SK-N-SH (cell line): ENCODE measurements around the gene CDC25B. TPM values are rescaled to one million over a fixed set of nuclear protein-coding genes. Genes with fewer than 3 reads are reported as not detected.
A peak's percentile ranks its signal among the peaks of the same experiment; 100 is the strongest.

Experiments used
- CTCF ChIA-PET: fragments of 300-600, 350-600 bp; formaldehyde crosslinking; extraction: SDS; loops from one replicate; lab custom pipeline; 2021; lab: Yijun Ruan, JAX
- POLR2A ChIA-PET: fragments of 350-600 bp; sonication (Branson Sonifier 250); formaldehyde crosslinking; extraction: SDS; loops from one replicate; lab custom pipeline; 2020; ENCODE audit warnings: antibody characterized with exemption, inconsistent platforms; lab: Yijun Ruan, JAX
- DNase-seq: peaks from one replicate; pipeline ENCODE4 v3.0.0; 2012
- H2AFZ ChIP-seq: fragments of 200-600 bp; sonication (generic); 2 replicates; pipeline ENCODE4 v1.8.1; 2016; ENCODE audit warnings: antibody characterized with exemption, mild to moderate bottlenecking, low read depth
- H3F3A ChIP-seq: fragments of 200-600 bp; sonication (generic); replicated peaks from 2 replicates; pipeline ENCODE3; 2016; ENCODE audit warnings: antibody characterized with exemption, mild to moderate bottlenecking; ENCODE audit not compliant: insufficient read depth
- H3K27ac ChIP-seq, 2 experiments: fragments of 200-500 bp in 1 of 2; fragments of 200-600 bp in 1 of 2; sonication (Bioruptor generic) in 1 of 2; sonication (generic), shearing (Covaris generic) in 1 of 2; 2 replicates each; pipeline versions ENCODE4 v1.5.1 to v1.6.1; 2014 to 2016; ENCODE audit warnings: low read depth in 2 of 2, inconsistent platforms in 1 of 2, low read length in 1 of 2, mild to moderate bottlenecking in 1 of 2, mixed read lengths in 1 of 2
- H3K27me3 ChIP-seq: fragments of 200-600 bp; sonication (generic), shearing (Covaris generic); 2 replicates; pipeline ENCODE4 v1.6.1; 2016; ENCODE audit warnings: mixed run types; ENCODE audit not compliant: insufficient read depth
- H3K36me3 ChIP-seq, 2 experiments: fragments of 200-500 bp in 1 of 2; fragments of 200-600 bp in 1 of 2; sonication (Bioruptor generic) in 1 of 2; sonication (generic) in 1 of 2; replicated peaks in 1 of 2; 2 replicates each; pipeline versions ENCODE3 to v1.5.1; 2014 to 2016; ENCODE audit warnings: low read length in 1 of 2, mild to moderate bottlenecking in 1 of 2; ENCODE audit not compliant: insufficient read depth in 2 of 2, control insufficient read depth in 1 of 2
- H3K4me1 ChIP-seq, 2 experiments: fragments of 200-500 bp in 1 of 2; fragments of 200-600 bp in 1 of 2; sonication (Bioruptor generic) in 1 of 2; sonication (generic), shearing (Covaris generic) in 1 of 2; 2 replicates each; pipeline versions ENCODE4 v1.5.1 to v1.6.1; 2014 to 2016; ENCODE audit warnings: low read depth in 1 of 2, low read length in 1 of 2, mixed run types in 1 of 2; ENCODE audit not compliant: insufficient read depth in 2 of 2, control insufficient read depth in 1 of 2
- H3K4me2 ChIP-seq: fragments of 200-600 bp; sonication (generic), shearing (Covaris generic); 2 replicates; pipeline ENCODE4 v1.6.1; 2017; ENCODE audit warnings: mixed run types
- H3K4me3 ChIP-seq, 2 experiments: fragments of 200-500 bp in 1 of 2; fragments of 200-600 bp in 1 of 2; sonication (Bioruptor generic) in 1 of 2; sonication (generic), shearing (Covaris generic) in 1 of 2; 2 replicates each; pipeline versions ENCODE4 v1.5.1 to v1.8.1; 2014 to 2016; ENCODE audit warnings: low read depth in 2 of 2, inconsistent platforms in 1 of 2, low read length in 1 of 2, mild to moderate bottlenecking in 1 of 2, mixed read lengths in 1 of 2, moderate library complexity in 1 of 2
- H3K79me2 ChIP-seq: fragments of 200-600 bp; sonication (generic); 2 replicates; pipeline ENCODE4 v1.8.1; 2017; ENCODE audit warnings: mild to moderate bottlenecking; ENCODE audit not compliant: insufficient read depth
- H3K9ac ChIP-seq: fragments of 200-600 bp; sonication (generic); 2 replicates; pipeline ENCODE4 v1.6.1; 2017; ENCODE audit warnings: mixed run types
- H3K9me2 ChIP-seq: fragments of 200-600 bp; sonication (generic); 2 replicates; pipeline ENCODE4 v1.6.1; 2017; ENCODE audit warnings: mixed run types
- H3K9me3 ChIP-seq: fragments of 200-600 bp; sonication (generic); 2 replicates; pipeline ENCODE4 v1.6.1; 2017; ENCODE audit warnings: mixed run types, mild to moderate bottlenecking, moderate library complexity
- H4K20me1 ChIP-seq: fragments of 200-600 bp; sonication (generic); 2 replicates; pipeline ENCODE4 v1.6.1; 2017; ENCODE audit warnings: mild to moderate bottlenecking, mixed run types; ENCODE audit not compliant: insufficient read depth
- CHD2 ChIP-seq: fragments of 150-350 bp; IDR thresholded peaks from 2 replicates; pipeline ENCODE4 v1.6.1; 2018; ENCODE audit warnings: low read length; ENCODE audit not compliant: partially characterized antibody
- FOSL2 ChIP-seq: IDR thresholded peaks from 2 replicates; pipeline ENCODE4 v1.4.0; 2012; ENCODE audit warnings: low read depth, mild to moderate bottlenecking, moderate library complexity, borderline replicate concordance
- JUND ChIP-seq: IDR thresholded peaks from 2 replicates; pipeline ENCODE4 v1.4.0; 2012
- MAX ChIP-seq: IDR thresholded peaks from 2 replicates; pipeline ENCODE4 v1.4.0; 2012; ENCODE audit warnings: low read depth
- MXI1 ChIP-seq: IDR thresholded peaks from 2 replicates; pipeline ENCODE4 v1.6.1; 2012; ENCODE audit warnings: mild to moderate bottlenecking, low read depth, low read length, improper control_type of control experiment
- POLR2AphosphoS5 ChIP-seq: IDR thresholded peaks from 2 replicates; pipeline ENCODE4 v1.6.1; 2012; ENCODE audit warnings: low read depth, low read length
- RAD21 ChIP-seq: IDR thresholded peaks from 2 replicates; pipeline ENCODE4 v1.6.1; 2012; ENCODE audit warnings: mild to moderate bottlenecking, low read length
- RXRA ChIP-seq: IDR thresholded peaks from 2 replicates; pipeline ENCODE4 v1.4.0; 2012; ENCODE audit warnings: low read depth, mild to moderate bottlenecking, borderline replicate concordance
- SMC3 ChIP-seq: IDR thresholded peaks from 2 replicates; pipeline ENCODE4 v1.6.1; 2012; ENCODE audit warnings: low read depth, low read length, improper control_type of control experiment
- TCF12 ChIP-seq: IDR thresholded peaks from 2 replicates; pipeline ENCODE4 v1.4.0; 2012
- TEAD4 ChIP-seq: IDR thresholded peaks from 2 replicates; pipeline ENCODE4 v1.4.0; 2012; ENCODE audit warnings: mild to moderate bottlenecking, borderline replicate concordance; ENCODE audit not compliant: insufficient read depth
- USF2 ChIP-seq: fragments of 150-350 bp; IDR thresholded peaks from 2 replicates; pipeline ENCODE4 v1.6.1; 2017; ENCODE audit warnings: antibody characterized with exemption, low read length, low read depth, borderline replicate concordance
- YY1 ChIP-seq: IDR thresholded peaks from 2 replicates; pipeline ENCODE4 v1.4.0; 2012; ENCODE audit warnings: low read depth, mild to moderate bottlenecking
- ZBTB33 ChIP-seq: IDR thresholded peaks from 2 replicates; pipeline ENCODE4 v1.4.0; 2012; ENCODE audit warnings: low read depth, borderline replicate concordance
- whole genome bisulfite sequencing: methylation state at CpG from one replicate; pipeline ENCODE4 v1.1.6; 2017; ENCODE audit warnings: low lambda C conversion rate; 5-methylcytosine and 5-hydroxymethylcytosine counted together
- polyA plus RNA-seq, 3 experiments: library from polyadenylated mRNA; depleted of rRNA; stranded (reverse); fragments of >200 nt; gene quantifications; 2 replicates each; pipeline ENCODE4 v1.2.3, GENCODE V29; 2012
- TF ChIP-seq, protein P1 (sequence below): fragments of 200-600 bp; sonication (generic); IDR thresholded peaks from 2 replicates; pipeline ENCODE4 v1.6.1; 2017; ENCODE audit warnings: antibody characterized with exemption, mild to moderate bottlenecking, moderate library complexity
- TF ChIP-seq, protein P2 (sequence below): IDR thresholded peaks from 2 replicates; pipeline ENCODE4; 2012

Gene CDC25B
- polyA plus RNA-seq, 1 of the 3 experiments (the other 2 are of a cell fraction): 56.5 TPM

DNA sequence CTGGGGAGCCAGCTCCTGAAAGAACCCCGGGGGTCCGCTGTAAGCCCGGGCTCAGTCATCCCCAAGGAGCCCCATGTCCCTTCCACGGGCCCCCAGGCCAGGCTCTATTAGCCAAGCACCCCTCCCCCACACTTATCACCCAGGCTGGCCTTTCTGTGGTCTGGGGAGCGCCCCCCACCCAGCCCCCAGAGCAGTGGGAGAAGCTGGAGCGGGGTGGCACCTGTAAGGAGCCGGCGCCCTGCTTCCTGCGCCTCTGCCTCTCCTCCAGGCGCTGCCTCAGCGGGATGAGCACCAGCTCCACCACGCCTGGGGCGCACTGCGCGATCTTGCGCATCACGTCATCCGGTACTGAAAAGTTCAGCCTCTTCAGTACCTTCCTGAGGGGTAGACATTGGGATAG is 17.1 kb upstream of the CDC25B start:
- Histone ChIP-seq H3K27me3 (no peaks in the 10 kb centered on the region), H3K4me1 (peaks cover 4 to 18% of the 10 kb centered on the region in 2 experiments; a peak in 3 of 4 replicates), H2AFZ (no peak overlapping the region), H3K9me3 (no peaks in the 10 kb centered on the region), H3F3A (peaks cover 15% of the 10 kb centered on the region), H3K9me2 (no peaks in the 10 kb centered on the region), H3K4me3 (no peak overlapping the region), H3K27ac (no peak overlapping the region), H3K9ac (no peak overlapping the region), H3K79me2 (peaks cover 18% of the 10 kb centered on the region; the same call in 1 of the 2 replicates), H4K20me1 (peaks cover 24% of the 10 kb centered on the region), H3K4me2 (no peak overlapping the region), H3K36me3 (peaks cover 0 to 2% of the 10 kb centered on the region in 2 experiments)
- no peak for DNase-seq
- CTCF ChIA-PET: interaction anchor here (0.9 to 6.8 kb wide), 9 partner anchors 8 to 102 kb away, joined by 3 to 38 read pairs (median 12); partner anchors contain the start of genes ADISSP, AP5S1 and CENPB
- POLR2A ChIA-PET: interaction anchor here (1.7 to 2.5 kb wide), 2 partner anchors 11 to 41 kb away, joined by 9 to 18 read pairs; partner anchors contain the start of genes ADISSP and AP5S1
- TF ChIP-seq TEAD4 (no peak), FOSL2 (no peak), USF2 (no peak), POLR2AphosphoS5 (no peak), ZBTB33 (no peak), RXRA (no peak)
- WGBS: 93% methylated on average over 15 of the region's 18 CpGs

- peak within 1 kb of the TSS; percentile 52 for H3K9ac ChIP-seq
- TF ChIP-seq, protein P1, sequence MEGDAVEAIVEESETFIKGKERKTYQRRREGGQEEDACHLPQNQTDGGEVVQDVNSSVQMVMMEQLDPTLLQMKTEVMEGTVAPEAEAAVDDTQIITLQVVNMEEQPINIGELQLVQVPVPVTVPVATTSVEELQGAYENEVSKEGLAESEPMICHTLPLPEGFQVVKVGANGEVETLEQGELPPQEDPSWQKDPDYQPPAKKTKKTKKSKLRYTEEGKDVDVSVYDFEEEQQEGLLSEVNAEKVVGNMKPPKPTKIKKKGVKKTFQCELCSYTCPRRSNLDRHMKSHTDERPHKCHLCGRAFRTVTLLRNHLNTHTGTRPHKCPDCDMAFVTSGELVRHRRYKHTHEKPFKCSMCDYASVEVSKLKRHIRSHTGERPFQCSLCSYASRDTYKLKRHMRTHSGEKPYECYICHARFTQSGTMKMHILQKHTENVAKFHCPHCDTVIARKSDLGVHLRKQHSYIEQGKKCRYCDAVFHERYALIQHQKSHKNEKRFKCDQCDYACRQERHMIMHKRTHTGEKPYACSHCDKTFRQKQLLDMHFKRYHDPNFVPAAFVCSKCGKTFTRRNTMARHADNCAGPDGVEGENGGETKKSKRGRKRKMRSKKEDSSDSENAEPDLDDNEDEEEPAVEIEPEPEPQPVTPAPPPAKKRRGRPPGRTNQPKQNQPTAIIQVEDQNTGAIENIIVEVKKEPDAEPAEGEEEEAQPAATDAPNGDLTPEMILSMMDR: peak; percentile 68
- TF ChIP-seq RAD21 (peak; percentile 60), FOSL2 (no peak), JUND (0 out of 2 replicates have a peak, but pooled peaks have one; percentile 30), MXI1 (peak; percentile 99), TCF12 (no peak), CHD2 (peak; percentile 89), YY1 (peak; percentile 98), MAX (peak; percentile 64; the same call in 1 of the 2 replicates), ZBTB33 (no peak), SMC3 (peak; percentile 62), POLR2AphosphoS5 (peak; percentile 80)
- TF ChIP-seq, protein P2, sequence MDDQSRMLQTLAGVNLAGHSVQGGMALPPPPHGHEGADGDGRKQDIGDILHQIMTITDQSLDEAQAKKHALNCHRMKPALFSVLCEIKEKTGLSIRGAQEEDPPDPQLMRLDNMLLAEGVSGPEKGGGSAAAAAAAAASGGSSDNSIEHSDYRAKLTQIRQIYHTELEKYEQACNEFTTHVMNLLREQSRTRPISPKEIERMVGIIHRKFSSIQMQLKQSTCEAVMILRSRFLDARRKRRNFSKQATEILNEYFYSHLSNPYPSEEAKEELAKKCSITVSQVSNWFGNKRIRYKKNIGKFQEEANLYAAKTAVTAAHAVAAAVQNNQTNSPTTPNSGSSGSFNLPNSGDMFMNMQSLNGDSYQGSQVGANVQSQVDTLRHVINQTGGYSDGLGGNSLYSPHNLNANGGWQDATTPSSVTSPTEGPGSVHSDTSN: no peak
Observed at GRCh38 chr20:3781153-3781910, 14.8 kb upstream of the CDC25B start, which contains the start of gene SPEF1. Gene SPEF1, minus strand, starts transcription at chr20:3781448. Its CDS starts 161 bp downstream, at chr20:3781287.

More at GRCh38 chr20:3781153-3781910, 14.8 kb upstream of the CDC25B start, which contains the start of gene SPEF1:
- H3K4me3 ChIP-seq: peak within 1 kb of the TSS; percentile 51 to 68
- ChIA-PET POLR2A (interaction anchor here (0.6 to 1.0 kb wide), 4 partner anchors 13 to 39 kb away, joined by 4 to 5 read pairs (median 4); partner anchors contain the start of genes ADISSP and AP5S1), CTCF (interaction anchor here (0.7 to 3.1 kb wide), 29 partner anchors 9 to 303 kb away, joined by 3 to 14 read pairs (median 4); partner anchors contain the start of genes ADISSP, AP5S1 and CDC25B)
- H3K4me2 ChIP-seq: peak within 1 kb of the TSS; percentile 91
- H3K36me3 ChIP-seq: peaks cover 7 to 9% of the 10 kb centered on the region in 2 experiments
- H3K27me3 ChIP-seq: no peaks in the 10 kb centered on the region
- H4K20me1 ChIP-seq: peaks cover 45% of the 10 kb centered on the region
- no peaks in the 10 kb centered on the region for H3K9me2 ChIP-seq
- peaks cover 40% of the 10 kb centered on the region for H3K79me2 ChIP-seq
- peaks cover 15% of the 10 kb centered on the region for H3F3A ChIP-seq
- no peaks in the 10 kb centered on the region for H3K9me3 ChIP-seq
- peaks cover 20 to 38% of the 10 kb centered on the region in 2 experiments; a peak in 3 of 4 replicates for H3K4me1 ChIP-seq
- WGBS: 14% methylated on average over 26 of the region's 28 CpGs
- peak within 1 kb of the TSS in 1 of 2 experiments; percentile 28; a peak in 2 of 4 replicates for H3K27ac ChIP-seq
- peak within 1 kb of the TSS; percentile 64; the same call in 1 of the 2 replicates for H2AFZ ChIP-seq
- peak; percentile 95 for DNase-seq
